ENCODE measurements around the gene MRPS6. TPM values are rescaled to one million over a fixed set of nuclear protein-coding genes. Genes with fewer than 3 reads are reported as not detected.

Gene MRPS6
- total and polyA plus RNA-seq, 7 donors = 41.0 to 118 (median 78.8) TPM

- Histone ChIP-seq H3K27ac (no peak overlapping the region), H3K9me3 (no peaks in the 10 kb centered on the region), H3K36me3 (no peaks in the 10 kb centered on the region), H3K4me3 (no peak overlapping the region), H3K4me1 (no peaks in the 10 kb centered on the region), H3K27me3 (no peaks in the 10 kb centered on the region)
- intact Hi-C loops (cut with DNase I) = no loop called here
- TF ChIP-seq, protein P1, sequence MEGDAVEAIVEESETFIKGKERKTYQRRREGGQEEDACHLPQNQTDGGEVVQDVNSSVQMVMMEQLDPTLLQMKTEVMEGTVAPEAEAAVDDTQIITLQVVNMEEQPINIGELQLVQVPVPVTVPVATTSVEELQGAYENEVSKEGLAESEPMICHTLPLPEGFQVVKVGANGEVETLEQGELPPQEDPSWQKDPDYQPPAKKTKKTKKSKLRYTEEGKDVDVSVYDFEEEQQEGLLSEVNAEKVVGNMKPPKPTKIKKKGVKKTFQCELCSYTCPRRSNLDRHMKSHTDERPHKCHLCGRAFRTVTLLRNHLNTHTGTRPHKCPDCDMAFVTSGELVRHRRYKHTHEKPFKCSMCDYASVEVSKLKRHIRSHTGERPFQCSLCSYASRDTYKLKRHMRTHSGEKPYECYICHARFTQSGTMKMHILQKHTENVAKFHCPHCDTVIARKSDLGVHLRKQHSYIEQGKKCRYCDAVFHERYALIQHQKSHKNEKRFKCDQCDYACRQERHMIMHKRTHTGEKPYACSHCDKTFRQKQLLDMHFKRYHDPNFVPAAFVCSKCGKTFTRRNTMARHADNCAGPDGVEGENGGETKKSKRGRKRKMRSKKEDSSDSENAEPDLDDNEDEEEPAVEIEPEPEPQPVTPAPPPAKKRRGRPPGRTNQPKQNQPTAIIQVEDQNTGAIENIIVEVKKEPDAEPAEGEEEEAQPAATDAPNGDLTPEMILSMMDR (IDR thresholded peaks at IDR 0.05) = no peak
- TF ChIP-seq EP300 (IDR thresholded peaks at IDR 0.05) = no peak
- no peak for TF ChIP-seq POLR2AphosphoS5 (IDR thresholded peaks at IDR 0.05)
- no peak for TF ChIP-seq POLR2A (IDR thresholded peaks at IDR 0.05)
- DNase-seq = no peak
- 92 to 93% methylated on average over 11 of the region's 11 CpGs for WGBS, 2 donors
Measured at GRCh38 chr21:34037009-34037795, 36.2 kb upstream of the MRPS6 start.

- Histone ChIP-seq H3K36me3 (no peaks in the 10 kb centered on the region), H3K4me1 (no peaks in the 10 kb centered on the region), H3K27me3 (no peaks in the 10 kb centered on the region), H3K27ac (no peak overlapping the region), H3K9me3 (no peaks in the 10 kb centered on the region), H3K4me3 (no peak overlapping the region)
- TF ChIP-seq POLR2AphosphoS5 (IDR thresholded peaks at IDR 0.05) = no peak
- TF ChIP-seq, protein P1 (IDR thresholded peaks at IDR 0.05) = no peak
- TF ChIP-seq POLR2A (IDR thresholded peaks at IDR 0.05) = no peak
- TF ChIP-seq EP300 (IDR thresholded peaks at IDR 0.05) = no peak
- WGBS, 2 donors = 62 to 72% methylated on average over 10 of the region's 10 CpGs
- no peak for DNase-seq
- intact Hi-C loops (cut with DNase I) = no loop called here
Measured at GRCh38 chr21:34039678-34040382, 33.5 kb upstream of the MRPS6 start.

GRCh38 chr21:34042735-34043134, 30.6 kb upstream of the MRPS6 start:
- H3K4me1 ChIP-seq = no peaks in the 10 kb centered on the region
- no peaks in the 10 kb centered on the region for H3K27me3 ChIP-seq
- H3K4me3 ChIP-seq = no peak overlapping the region
- TF ChIP-seq, protein P1 (IDR thresholded peaks at IDR 0.05) = no peak
- TF ChIP-seq POLR2A (IDR thresholded peaks at IDR 0.05) = no peak
- TF ChIP-seq EP300 (IDR thresholded peaks at IDR 0.05) = no peak
- TF ChIP-seq POLR2AphosphoS5 (IDR thresholded peaks at IDR 0.05) = no peak
- intact Hi-C loops (cut with DNase I) = no loop called here
- H3K9me3 ChIP-seq = no peaks in the 10 kb centered on the region
- no peaks in the 10 kb centered on the region for H3K36me3 ChIP-seq
- 89 to 92% methylated on average over 1 of the region's 1 CpG for WGBS, 2 donors
- H3K27ac ChIP-seq = no peak overlapping the region
- DNase-seq = no peak

GRCh38 chr21:34043333-34043732, 30.0 kb upstream of the MRPS6 start:
- no peaks in the 10 kb centered on the region for H3K4me1 ChIP-seq
- DNase-seq = no peak
- no peaks in the 10 kb centered on the region for H3K9me3 ChIP-seq
- no peak overlapping the region for H3K4me3 ChIP-seq
- TF ChIP-seq POLR2A (IDR thresholded peaks at IDR 0.05) (no peak), EP300 (IDR thresholded peaks at IDR 0.05) (no peak), POLR2AphosphoS5 (IDR thresholded peaks at IDR 0.05) (no peak)
- TF ChIP-seq, protein P1 (IDR thresholded peaks at IDR 0.05) = no peak
- H3K36me3 ChIP-seq = no peaks in the 10 kb centered on the region
- 94 to 96% methylated on average over 4 of the region's 4 CpGs for WGBS, 2 donors
- H3K27me3 ChIP-seq = no peaks in the 10 kb centered on the region
- H3K27ac ChIP-seq = no peak overlapping the region
- intact Hi-C loops (cut with DNase I) = no loop called here
